ENCODE measurements around the gene GPC2. TPM values are rescaled to one million over a fixed set of nuclear protein-coding genes. Genes with fewer than 3 reads are reported as not detected.

The GPC2 gene
- total and polyA plus RNA-seq, 2 donors (not counting 3 experiments of a cell fraction or from before 2014, with no cell fraction given), result 9.2 to 17.5 TPM

DNA sequence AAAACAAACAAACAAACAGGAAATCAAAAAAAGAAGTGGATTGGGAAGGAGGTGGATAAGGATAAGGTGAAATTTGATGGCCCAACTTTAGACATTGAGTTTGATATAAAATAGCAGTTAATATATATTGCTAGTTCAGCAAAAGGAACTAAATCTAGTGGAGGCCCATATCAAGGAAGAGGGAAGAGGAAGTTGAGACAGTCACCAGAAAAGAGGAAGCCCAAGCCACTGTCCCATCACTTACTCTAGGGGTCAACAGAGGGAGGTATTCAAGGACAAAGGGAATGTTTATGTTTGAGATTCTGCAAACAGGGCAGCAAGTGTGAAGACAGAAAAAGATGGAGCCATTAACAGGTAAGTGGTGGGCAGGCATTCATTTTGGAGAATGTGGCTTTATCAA is 24.8 kb downstream of the GPC2 start:
- FAIRE-seq (no peak), DNase-seq (ENCODE audit: low read depth, low spot score) (no peak)
- Histone ChIP-seq H3K9ac (replicated peaks; ENCODE audit: extremely low read depth, insufficient read depth, low read length) (no peak overlapping the region), H2AFZ (ENCODE audit: low read depth, low read length) (no peak overlapping the region), H3K27me3 (ENCODE audit: control insufficient read depth in 2 of 2, insufficient read depth in 2 of 2, low read length in 2 of 2) (no peaks in the 10 kb centered on the region), H3K79me2 (ENCODE audit: control insufficient read depth, insufficient read depth, low read length) (peaks cover 13% of the 10 kb centered on the region), H3K4me3 (replicated peaks in 1 of 3; ENCODE audit: insufficient read depth in 1 of 3, low read depth in 1 of 3, low read length in 3 of 3) (no peak overlapping the region), H3K9me1 (replicated peaks; ENCODE audit: control insufficient read depth, extremely low read depth, insufficient read depth, low read length) (no peaks in the 10 kb centered on the region), H3K36me3 (ENCODE audit: control insufficient read depth in 2 of 2, extremely low read depth in 1 of 2, insufficient read depth in 2 of 2, low read length in 2 of 2) (peaks cover 0 to 17% of the 10 kb centered on the region in 2 experiments), H4K20me1 (replicated peaks; ENCODE audit: control insufficient read depth, extremely low read depth, insufficient read depth, low read length) (no peaks in the 10 kb centered on the region), H3K9me3 (replicated peaks; ENCODE audit: control insufficient read depth, insufficient read depth, low read length) (no peaks in the 10 kb centered on the region), H3K27ac (ENCODE audit: insufficient read depth, low read depth, low read length) (no peak overlapping the region), H3K4me2 (ENCODE audit: insufficient read depth, low read length) (no peak overlapping the region), H3K4me1 (ENCODE audit: control insufficient read depth, extremely low read depth, insufficient read depth, low read length) (peaks cover 12% of the 10 kb centered on the region)
- intact Hi-C loops (cut with micrococcal nuclease) (no loop called here), dilution Hi-C loops (cut with MboI; ENCODE audit: extremely low pct_ligation_motif_present, low sequenced_read_pairs) (no loop called here)
- BruUV-seq (replicated peaks), result no TSS peak
- CTCF ChIA-PET, result no interaction called here
- TF ChIP-seq JUN (IDR thresholded peaks at IDR 0.05; ENCODE audit: borderline replicate concordance, insufficient read depth, insufficient read length, low read depth) (no peak), FOS (IDR thresholded peaks at IDR 0.05; ENCODE audit: borderline replicate concordance, insufficient read depth, low read length) (no peak), POLR2A (IDR thresholded peaks at IDR 0.05; ENCODE audit: low read depth, low read length) (no peak), EZH2 (IDR thresholded peaks at IDR 0.05; ENCODE audit: borderline replicate concordance, low read depth, low read length, severe bottlenecking) (no peak), MYC (IDR thresholded peaks at IDR 0.05; ENCODE audit: low read depth, low read length) (no peak), POLR2AphosphoS5 (IDR thresholded peaks at IDR 0.05; ENCODE audit: insufficient read depth, low read depth, low read length) (no peak), GATA2 (IDR thresholded peaks at IDR 0.05; ENCODE audit: insufficient read depth, insufficient read length, low read depth, low read length) (no peak)
- TF ChIP-seq, protein P1, sequence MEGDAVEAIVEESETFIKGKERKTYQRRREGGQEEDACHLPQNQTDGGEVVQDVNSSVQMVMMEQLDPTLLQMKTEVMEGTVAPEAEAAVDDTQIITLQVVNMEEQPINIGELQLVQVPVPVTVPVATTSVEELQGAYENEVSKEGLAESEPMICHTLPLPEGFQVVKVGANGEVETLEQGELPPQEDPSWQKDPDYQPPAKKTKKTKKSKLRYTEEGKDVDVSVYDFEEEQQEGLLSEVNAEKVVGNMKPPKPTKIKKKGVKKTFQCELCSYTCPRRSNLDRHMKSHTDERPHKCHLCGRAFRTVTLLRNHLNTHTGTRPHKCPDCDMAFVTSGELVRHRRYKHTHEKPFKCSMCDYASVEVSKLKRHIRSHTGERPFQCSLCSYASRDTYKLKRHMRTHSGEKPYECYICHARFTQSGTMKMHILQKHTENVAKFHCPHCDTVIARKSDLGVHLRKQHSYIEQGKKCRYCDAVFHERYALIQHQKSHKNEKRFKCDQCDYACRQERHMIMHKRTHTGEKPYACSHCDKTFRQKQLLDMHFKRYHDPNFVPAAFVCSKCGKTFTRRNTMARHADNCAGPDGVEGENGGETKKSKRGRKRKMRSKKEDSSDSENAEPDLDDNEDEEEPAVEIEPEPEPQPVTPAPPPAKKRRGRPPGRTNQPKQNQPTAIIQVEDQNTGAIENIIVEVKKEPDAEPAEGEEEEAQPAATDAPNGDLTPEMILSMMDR (IDR thresholded peaks at IDR 0.05; ENCODE audit: extremely low read depth in 1 of 2, insufficient read depth in 1 of 2, low read depth in 1 of 2, low read length in 2 of 2), result no peak
- TF ChIP-seq, protein P2, sequence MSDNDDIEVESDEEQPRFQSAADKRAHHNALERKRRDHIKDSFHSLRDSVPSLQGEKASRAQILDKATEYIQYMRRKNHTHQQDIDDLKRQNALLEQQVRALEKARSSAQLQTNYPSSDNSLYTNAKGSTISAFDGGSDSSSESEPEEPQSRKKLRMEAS (IDR thresholded peaks at IDR 0.05; ENCODE audit: insufficient read depth, insufficient read length), result no peak
- POLR2A ChIA-PET, result no interaction called here
